Measurements from ENCODE around the gene RAVER1. TPM values are rescaled to one million over a fixed set of nuclear protein-coding genes. Genes with fewer than 3 reads are reported as not detected.
A peak's percentile ranks its signal among the peaks of the same experiment; 100 is the strongest.

Gene RAVER1
- total RNA-seq, 2 donors from 2014 or later: 67.1 to 101 TPM

GRCh38 chr19:10352764-10353671 is 19.7 kb upstream of the RAVER1 start:
- intact Hi-C loops (cut with DNase I): no loop called here
- TF ChIP-seq, protein P1, sequence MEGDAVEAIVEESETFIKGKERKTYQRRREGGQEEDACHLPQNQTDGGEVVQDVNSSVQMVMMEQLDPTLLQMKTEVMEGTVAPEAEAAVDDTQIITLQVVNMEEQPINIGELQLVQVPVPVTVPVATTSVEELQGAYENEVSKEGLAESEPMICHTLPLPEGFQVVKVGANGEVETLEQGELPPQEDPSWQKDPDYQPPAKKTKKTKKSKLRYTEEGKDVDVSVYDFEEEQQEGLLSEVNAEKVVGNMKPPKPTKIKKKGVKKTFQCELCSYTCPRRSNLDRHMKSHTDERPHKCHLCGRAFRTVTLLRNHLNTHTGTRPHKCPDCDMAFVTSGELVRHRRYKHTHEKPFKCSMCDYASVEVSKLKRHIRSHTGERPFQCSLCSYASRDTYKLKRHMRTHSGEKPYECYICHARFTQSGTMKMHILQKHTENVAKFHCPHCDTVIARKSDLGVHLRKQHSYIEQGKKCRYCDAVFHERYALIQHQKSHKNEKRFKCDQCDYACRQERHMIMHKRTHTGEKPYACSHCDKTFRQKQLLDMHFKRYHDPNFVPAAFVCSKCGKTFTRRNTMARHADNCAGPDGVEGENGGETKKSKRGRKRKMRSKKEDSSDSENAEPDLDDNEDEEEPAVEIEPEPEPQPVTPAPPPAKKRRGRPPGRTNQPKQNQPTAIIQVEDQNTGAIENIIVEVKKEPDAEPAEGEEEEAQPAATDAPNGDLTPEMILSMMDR (IDR thresholded peaks at IDR 0.05): no peak
- no peaks in the 10 kb centered on the region for H3K27me3 ChIP-seq
- DNase-seq: peak; percentile 31
- no peak overlapping the region for H3K9ac ChIP-seq (ENCODE audit: low read depth in 2 of 2, low read length in 2 of 2)
- no peak overlapping the region for H3K27ac ChIP-seq
- peaks cover 14% of the 10 kb centered on the region for H3K36me3 ChIP-seq
- H3K4me3 ChIP-seq: no peak overlapping the region
- H3K4me1 ChIP-seq: no peaks in the 10 kb centered on the region
- no peaks in the 10 kb centered on the region for H3K9me3 ChIP-seq

DNA sequence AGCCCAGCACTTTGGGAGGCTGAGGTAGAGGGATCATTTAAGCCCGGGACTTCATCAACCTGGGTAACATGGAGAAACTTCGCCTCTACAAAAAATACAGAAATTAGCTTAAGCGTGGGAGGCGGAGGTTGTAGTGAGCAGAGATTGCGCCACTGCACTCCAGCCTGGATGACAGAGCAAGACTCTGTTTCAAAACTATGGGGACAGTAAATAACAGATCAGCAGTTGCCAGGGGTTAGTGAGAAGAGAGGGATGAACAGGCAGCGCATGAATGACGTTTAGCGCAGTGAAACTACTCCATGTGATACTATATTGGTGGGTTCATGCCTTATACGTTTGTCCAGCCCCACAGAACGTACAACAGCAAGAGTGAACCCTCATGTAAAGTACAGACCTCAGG is 13.2 kb upstream of the RAVER1 start:
- Histone ChIP-seq H3K4me3 (no peak overlapping the region), H3K27me3 (no peaks in the 10 kb centered on the region), H3K9me3 (no peaks in the 10 kb centered on the region), H3K9ac (ENCODE audit: low read depth in 2 of 2, low read length in 2 of 2) (no peak overlapping the region), H3K27ac (no peak overlapping the region), H3K4me1 (no peaks in the 10 kb centered on the region), H3K36me3 (no peaks in the 10 kb centered on the region)
- DNase-seq: no peak
- TF ChIP-seq, protein P1 (IDR thresholded peaks at IDR 0.05): no peak
- intact Hi-C loops (cut with DNase I): no loop called here

GRCh38 chr19:10344780-10345179 is 11.5 kb upstream of the RAVER1 start:
- Histone ChIP-seq H3K27ac (no peak overlapping the region), H3K9me3 (no peaks in the 10 kb centered on the region), H3K36me3 (no peaks in the 10 kb centered on the region), H3K9ac (ENCODE audit: low read depth in 2 of 2, low read length in 2 of 2) (no peak overlapping the region), H3K4me3 (no peak overlapping the region), H3K4me1 (no peaks in the 10 kb centered on the region), H3K27me3 (no peaks in the 10 kb centered on the region)
- TF ChIP-seq, protein P1 (IDR thresholded peaks at IDR 0.05): no peak
- no peak for DNase-seq
- intact Hi-C loops (cut with DNase I): no loop called here

GRCh38 chr19:10343495-10343894 is 10.2 kb upstream of the RAVER1 start:
- no peaks in the 10 kb centered on the region for H3K4me1 ChIP-seq
- H3K27ac ChIP-seq: no peak overlapping the region
- H3K27me3 ChIP-seq: no peaks in the 10 kb centered on the region
- TF ChIP-seq, protein P1 (IDR thresholded peaks at IDR 0.05): no peak
- DNase-seq: no peak
- H3K36me3 ChIP-seq: no peaks in the 10 kb centered on the region
- H3K9me3 ChIP-seq: no peaks in the 10 kb centered on the region
- no peak overlapping the region for H3K9ac ChIP-seq (ENCODE audit: low read depth in 2 of 2, low read length in 2 of 2)
- no peak overlapping the region for H3K4me3 ChIP-seq
- intact Hi-C loops (cut with DNase I): no loop called here

DNA sequence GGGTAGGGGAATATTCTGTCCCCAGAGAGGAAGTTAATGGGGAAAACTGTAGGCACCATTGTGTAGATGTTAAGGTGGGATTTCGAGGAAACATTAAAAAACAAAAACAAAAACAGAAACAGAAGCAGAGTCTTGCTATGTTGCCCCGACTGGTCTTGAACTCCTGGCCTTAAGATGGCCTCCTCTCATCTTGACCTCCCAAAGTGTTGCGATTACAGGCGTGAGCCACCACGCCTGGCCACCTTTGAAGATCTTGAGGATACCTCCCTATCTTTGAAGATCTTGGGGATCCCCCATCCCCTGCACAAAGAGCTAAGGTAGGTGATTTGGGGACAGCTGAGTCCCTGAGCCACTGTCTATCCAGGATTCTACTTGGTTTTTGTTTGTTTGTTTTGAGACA is 6.6 kb upstream of the RAVER1 start:
- intact Hi-C loops (cut with DNase I): loop anchor here (5.0 kb wide), 1 partner anchor 42 kb away; the partner anchor contains the start of gene TYK2
- no peaks in the 10 kb centered on the region for H3K27me3 ChIP-seq
- no peak overlapping the region for H3K9ac ChIP-seq (ENCODE audit: low read depth in 2 of 2, low read length in 2 of 2)
- DNase-seq: no peak
- H3K36me3 ChIP-seq: no peaks in the 10 kb centered on the region
- TF ChIP-seq, protein P1 (IDR thresholded peaks at IDR 0.05): no peak
- H3K4me3 ChIP-seq: no peak overlapping the region
- H3K9me3 ChIP-seq: no peaks in the 10 kb centered on the region
- no peak overlapping the region for H3K27ac ChIP-seq
- H3K4me1 ChIP-seq: no peaks in the 10 kb centered on the region
